ENCODE results near the gene MPND.
"Not testable (repeated sequence)": the region's sequence is repeated elsewhere in the genome, so short reads cannot be mapped to it uniquely, and the experiment has no call there.

DNA sequence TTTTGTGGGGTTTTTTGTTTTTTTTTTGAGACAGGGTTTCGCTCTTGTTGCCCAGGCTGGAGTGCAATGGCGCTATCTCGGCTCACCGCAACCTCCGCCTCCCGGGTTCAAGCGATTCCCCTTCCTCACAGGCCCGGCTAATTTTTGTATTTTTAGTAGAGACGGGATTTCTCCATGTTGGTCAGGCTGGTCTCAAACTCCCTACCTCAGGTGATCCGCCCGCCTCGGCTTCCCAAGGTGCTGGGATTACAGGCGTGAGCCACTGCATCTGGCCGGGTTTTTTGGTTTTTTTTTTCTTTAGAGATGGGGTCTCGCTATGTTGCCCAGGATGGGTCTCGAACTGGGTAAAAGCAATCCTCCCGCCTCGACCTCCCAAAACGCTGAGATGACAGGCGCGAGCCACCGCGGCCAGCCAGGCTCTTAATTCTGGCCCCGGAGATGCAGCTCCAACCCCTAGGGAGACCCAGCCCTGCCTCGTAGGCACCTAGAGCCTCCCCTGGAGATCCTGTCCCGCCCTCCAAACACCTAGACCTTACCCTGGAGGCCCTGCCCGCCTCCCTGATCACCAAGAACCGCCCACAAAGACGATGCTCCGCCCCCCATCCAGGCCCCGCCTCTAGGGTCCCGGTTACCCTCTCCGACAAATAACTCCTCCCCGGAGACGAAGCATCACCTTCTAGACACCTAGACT lies 14.2 kb upstream of the MPND start:
- not testable (repeated sequence) for TF ChIP-seq MEIS1 (CRISPR knock-in tag; IDR thresholded peaks at IDR 0.05; ENCODE audit: borderline replicate concordance); TEAD2 (CRISPR knock-in tag; IDR thresholded peaks at IDR 0.05); HNRNPK (IDR thresholded peaks at IDR 0.05; ENCODE audit: low read depth, low read length, poor library complexity, severe bottlenecking)
- TF ChIP-seq, protein P1, sequence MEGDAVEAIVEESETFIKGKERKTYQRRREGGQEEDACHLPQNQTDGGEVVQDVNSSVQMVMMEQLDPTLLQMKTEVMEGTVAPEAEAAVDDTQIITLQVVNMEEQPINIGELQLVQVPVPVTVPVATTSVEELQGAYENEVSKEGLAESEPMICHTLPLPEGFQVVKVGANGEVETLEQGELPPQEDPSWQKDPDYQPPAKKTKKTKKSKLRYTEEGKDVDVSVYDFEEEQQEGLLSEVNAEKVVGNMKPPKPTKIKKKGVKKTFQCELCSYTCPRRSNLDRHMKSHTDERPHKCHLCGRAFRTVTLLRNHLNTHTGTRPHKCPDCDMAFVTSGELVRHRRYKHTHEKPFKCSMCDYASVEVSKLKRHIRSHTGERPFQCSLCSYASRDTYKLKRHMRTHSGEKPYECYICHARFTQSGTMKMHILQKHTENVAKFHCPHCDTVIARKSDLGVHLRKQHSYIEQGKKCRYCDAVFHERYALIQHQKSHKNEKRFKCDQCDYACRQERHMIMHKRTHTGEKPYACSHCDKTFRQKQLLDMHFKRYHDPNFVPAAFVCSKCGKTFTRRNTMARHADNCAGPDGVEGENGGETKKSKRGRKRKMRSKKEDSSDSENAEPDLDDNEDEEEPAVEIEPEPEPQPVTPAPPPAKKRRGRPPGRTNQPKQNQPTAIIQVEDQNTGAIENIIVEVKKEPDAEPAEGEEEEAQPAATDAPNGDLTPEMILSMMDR (CRISPR knock-in tag; IDR thresholded peaks at IDR 0.05): not testable (repeated sequence)

Data from HepG2 (cell line).